Activated T-helper 17 cell treated with anti-CD3 and anti-CD28 coated beads, Interleukin-2, amount 50 U/mL, for 72 hours (primary cell): ENCODE data around the gene STX1A. TPM values are rescaled to one million over a fixed set of nuclear protein-coding genes. Genes with fewer than 3 reads are reported as not detected.
"Not testable (repeated sequence)": the region's sequence is repeated elsewhere in the genome, so short reads cannot be mapped to it uniquely, and the experiment has no call there.

Source experiments
- ATAC-seq: fragments of 150-1000 bp; cut with Tn5 transposase; replicated peaks from 2 replicates; pipeline ENCODE4 v1.10.0; 2021; ENCODE audit warnings: mild to moderate bottlenecking, moderate library complexity
- H3K27ac Mint-ChIP-seq: one replicate; pipeline ENCODE4 v1.8.0; 2022; ENCODE audit warnings: mixed read lengths
- H3K27me3 Mint-ChIP-seq: one replicate; pipeline ENCODE4 v1.8.0; 2022; ENCODE audit warnings: mixed read lengths
- H3K36me3 Mint-ChIP-seq: one replicate; pipeline ENCODE4 v1.8.0; 2022; ENCODE audit warnings: low read depth, mild to moderate bottlenecking, mixed read lengths
- H3K4me1 Mint-ChIP-seq: one replicate; pipeline ENCODE4 v1.8.0; 2022; ENCODE audit warnings: mixed read lengths
- H3K4me3 Mint-ChIP-seq: one replicate; pipeline ENCODE4 v1.8.0; 2022; ENCODE audit warnings: mild to moderate bottlenecking, mixed read lengths
- H3K9me3 Mint-ChIP-seq: one replicate; pipeline ENCODE4 v1.8.0; 2022; ENCODE audit warnings: mixed read lengths
- total RNA-seq, 2 donors: library from RNA; stranded (reverse); gene quantifications; one replicate each; pipeline ENCODE4 v1.2.3, GENCODE V29; 2022

STX1A gene
- total RNA-seq, 2 donors from 2014 or later = 16.8 to 40.9 TPM

GRCh38 chr7:73722785-73723184 is 3.3 kb upstream of the STX1A start:
- Mint-ChIP-seq H3K36me3 (no peaks in the 10 kb centered on the region), H3K9me3 (no peaks in the 10 kb centered on the region), H3K27me3 (peaks cover 3% of the 10 kb centered on the region), H3K27ac (no peak overlapping the region), H3K4me3 (no peak overlapping the region), H3K4me1 (peaks cover 5% of the 10 kb centered on the region)
- no peak for ATAC-seq

DNA sequence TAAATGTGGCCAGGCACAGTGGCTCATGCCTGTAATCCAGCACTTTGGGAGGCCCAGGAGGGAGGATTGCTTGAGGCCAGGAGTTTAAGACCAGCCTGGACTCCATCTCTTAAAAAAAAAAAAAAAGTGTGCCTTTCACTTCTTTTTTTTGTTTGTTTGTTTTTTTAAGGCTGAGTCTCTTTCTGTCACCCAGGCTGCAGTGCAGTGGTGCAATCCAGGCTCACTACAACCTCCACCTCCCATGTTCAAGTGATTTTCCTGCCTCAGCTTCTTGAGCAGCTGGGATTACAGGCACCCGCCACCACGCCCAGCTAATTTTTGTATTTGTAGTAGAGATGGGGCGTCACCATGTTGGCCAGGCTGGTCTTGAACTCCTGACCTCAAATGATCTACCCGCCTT is 2.7 kb upstream of the STX1A start:
- not testable (repeated sequence) for H3K27me3 Mint-ChIP-seq, H3K4me3 Mint-ChIP-seq, H3K27ac Mint-ChIP-seq, H3K9me3 Mint-ChIP-seq, H3K36me3 Mint-ChIP-seq, ATAC-seq, H3K4me1 Mint-ChIP-seq

- Mint-ChIP-seq H3K4me3 (peak overlapping the region; percentile 22), H3K4me1 (peaks cover 12% of the 10 kb centered on the region), H3K9me3 (no peaks in the 10 kb centered on the region), H3K36me3 (peaks cover 5% of the 10 kb centered on the region), H3K27me3 (peaks cover 3% of the 10 kb centered on the region), H3K27ac (no peak overlapping the region)
- no peak for ATAC-seq
These were observed 1.9 kb upstream of the STX1A start for GRCh38 chr7:73721377-73721817.

GRCh38 chr7:73720443-73720842 is 974 bp upstream of the STX1A start:
- not testable (repeated sequence) for ATAC-seq, H3K9me3 Mint-ChIP-seq, H3K27me3 Mint-ChIP-seq
- peaks cover 14% of the 10 kb centered on the region for H3K4me1 Mint-ChIP-seq
- H3K27ac Mint-ChIP-seq = peak overlapping the region; percentile 47
- H3K36me3 Mint-ChIP-seq = peaks cover 15% of the 10 kb centered on the region
- peak overlapping the region; percentile 78 for H3K4me3 Mint-ChIP-seq

GRCh38 chr7:73719806-73720169 is 319 bp upstream of the STX1A start:
- Mint-ChIP-seq H3K27me3 (peaks cover 2% of the 10 kb centered on the region), H3K4me1 (peaks cover 14% of the 10 kb centered on the region), H3K4me3 (peak overlapping the region; percentile 78), H3K36me3 (peaks cover 17% of the 10 kb centered on the region), H3K9me3 (no peaks in the 10 kb centered on the region), H3K27ac (peak overlapping the region; percentile 47)
- ATAC-seq = no peak

DNA sequence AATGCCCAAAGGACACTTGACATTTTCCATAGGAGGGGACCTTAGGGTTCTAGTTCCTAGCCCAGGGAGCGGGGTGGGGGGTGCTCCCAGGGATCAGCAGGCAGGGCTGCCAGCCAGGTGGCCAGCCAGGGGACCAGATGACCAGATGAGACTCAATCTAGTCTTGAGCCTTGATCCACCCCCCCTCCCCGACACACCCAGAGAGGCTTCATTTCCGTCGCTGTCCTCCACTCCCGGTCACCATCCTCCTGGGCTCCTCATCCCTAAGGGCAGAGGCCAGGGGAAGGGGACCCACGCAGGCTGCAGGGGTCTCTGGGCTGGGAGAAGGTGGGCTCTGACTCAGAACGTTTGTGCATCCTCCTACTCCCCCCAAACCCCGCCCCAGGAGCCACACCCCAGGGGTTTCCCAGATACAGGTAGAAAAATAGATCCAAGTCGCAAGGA is 1.0 kb downstream of the STX1A start:
- Mint-ChIP-seq H3K36me3 (peaks cover 17% of the 10 kb centered on the region), H3K9me3 (no peaks in the 10 kb centered on the region), H3K27me3 (no peaks in the 10 kb centered on the region), H3K27ac (peak overlapping the region; percentile 85), H3K4me3 (peak overlapping the region; percentile 79), H3K4me1 (peaks cover 14% of the 10 kb centered on the region)
- ATAC-seq = peak; percentile 5

- Mint-ChIP-seq H3K4me3 (peak overlapping the region; percentile 79), H3K4me1 (peaks cover 17% of the 10 kb centered on the region), H3K27ac (peak overlapping the region; percentile 85), H3K27me3 (no peaks in the 10 kb centered on the region), H3K9me3 (no peaks in the 10 kb centered on the region), H3K36me3 (peaks cover 20% of the 10 kb centered on the region)
- peak; percentile 86 for ATAC-seq
These were observed 1.5 kb downstream of the STX1A start for GRCh38 chr7:73717991-73718405.

DNA sequence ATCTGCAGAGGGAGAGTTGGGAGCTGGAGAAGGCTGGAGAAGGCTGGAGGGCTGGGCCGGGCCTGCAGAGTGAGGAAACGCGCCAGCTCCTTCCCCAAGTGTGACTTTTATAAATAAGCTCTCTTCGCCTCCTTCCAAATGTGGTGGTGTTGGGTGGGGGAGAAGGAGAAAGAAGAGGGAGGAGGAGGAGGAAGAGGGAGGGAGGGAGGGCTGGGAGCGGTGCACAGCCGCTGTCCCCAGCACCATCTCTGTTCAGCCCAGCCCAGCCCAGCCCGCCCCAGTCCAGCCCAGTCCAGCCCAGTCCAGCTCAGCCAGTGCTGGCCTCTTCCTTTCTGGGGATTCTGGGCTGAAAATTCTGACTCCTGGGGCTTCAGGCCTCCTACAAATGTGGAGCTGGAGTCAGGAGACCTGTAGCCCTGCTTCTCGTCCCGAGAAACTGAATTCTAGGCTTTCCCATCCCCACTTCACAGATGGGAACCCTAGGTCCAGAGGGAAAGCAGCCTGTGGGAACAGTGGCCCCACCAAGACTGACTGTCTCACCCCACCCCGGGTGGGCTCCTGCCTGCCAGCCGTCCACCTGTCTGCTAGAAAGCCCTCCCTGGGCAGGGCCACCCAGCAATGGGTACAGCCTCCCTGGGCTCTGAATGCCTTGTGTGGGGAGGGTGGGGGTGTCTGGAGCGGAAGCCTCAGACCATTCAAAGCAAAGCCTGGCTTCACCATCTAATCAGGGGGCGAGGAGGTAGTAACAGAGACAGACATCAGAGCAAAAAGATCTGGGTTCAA is 2.3 kb downstream of the STX1A start:
- ATAC-seq = no peak
- Mint-ChIP-seq H3K27ac (peak overlapping the region; percentile 85), H3K4me1 (peaks cover 24% of the 10 kb centered on the region)

GRCh38 chr7:73716318-73716890 is 3.1 kb downstream of the STX1A start:
- H3K27me3 Mint-ChIP-seq = no peaks in the 10 kb centered on the region
- peak overlapping the region; percentile 70 for H3K4me3 Mint-ChIP-seq
- H3K36me3 Mint-ChIP-seq = peaks cover 27% of the 10 kb centered on the region
- H3K27ac Mint-ChIP-seq = peak overlapping the region; percentile 79
- H3K9me3 Mint-ChIP-seq = no peaks in the 10 kb centered on the region
- ATAC-seq = no peak
- peaks cover 24% of the 10 kb centered on the region for H3K4me1 Mint-ChIP-seq

More for the DNA sequence above, 2.3 kb downstream of the STX1A start:
- H3K9me3 Mint-ChIP-seq = no peaks in the 10 kb centered on the region
- peaks cover 27% of the 10 kb centered on the region for H3K36me3 Mint-ChIP-seq
- H3K27me3 Mint-ChIP-seq = no peaks in the 10 kb centered on the region
- H3K4me3 Mint-ChIP-seq = peak overlapping the region; percentile 79

GRCh38 chr7:73715648-73716317 is 3.7 kb downstream of the STX1A start:
- ATAC-seq = peak; percentile 71
- no peaks in the 10 kb centered on the region for H3K9me3 Mint-ChIP-seq
- H3K4me1 Mint-ChIP-seq = peaks cover 24% of the 10 kb centered on the region
- H3K27me3 Mint-ChIP-seq = no peaks in the 10 kb centered on the region
- H3K27ac Mint-ChIP-seq = peak overlapping the region; percentile 79
- H3K36me3 Mint-ChIP-seq = peaks cover 27% of the 10 kb centered on the region
- peak overlapping the region; percentile 70 for H3K4me3 Mint-ChIP-seq

GRCh38 chr7:73713319-73713718 is 6.2 kb downstream of the STX1A start:
- Mint-ChIP-seq H3K36me3 (peaks cover 32% of the 10 kb centered on the region), H3K27ac (peak overlapping the region; percentile 58), H3K4me1 (peaks cover 24% of the 10 kb centered on the region)
- not testable (repeated sequence) for ATAC-seq, H3K9me3 Mint-ChIP-seq, H3K4me3 Mint-ChIP-seq, H3K27me3 Mint-ChIP-seq

DNA sequence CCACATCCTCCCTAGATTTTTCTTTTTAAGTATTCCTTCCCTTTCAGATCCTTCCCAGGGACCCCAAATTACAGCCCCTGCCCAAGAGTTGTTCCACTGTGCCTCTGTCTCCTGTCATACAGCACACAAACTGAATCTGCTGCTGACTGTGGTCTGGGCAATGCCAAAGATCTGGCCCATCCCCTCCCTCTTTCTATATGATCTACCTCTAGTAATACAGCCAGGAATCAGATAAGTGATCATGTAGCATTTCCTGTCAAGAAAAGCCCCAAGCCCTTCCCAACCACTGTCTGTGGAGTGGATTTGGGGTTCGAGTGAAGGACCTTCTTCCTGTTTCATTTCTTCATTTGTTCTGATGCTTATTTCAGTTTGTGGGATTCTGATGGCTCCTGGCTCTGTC is 6.7 kb downstream of the STX1A start:
- no peak for ATAC-seq
- Mint-ChIP-seq H3K27ac (peak overlapping the region; percentile 58), H3K4me1 (peaks cover 19% of the 10 kb centered on the region), H3K9me3 (no peaks in the 10 kb centered on the region), H3K27me3 (no peaks in the 10 kb centered on the region), H3K4me3 (no peak overlapping the region), H3K36me3 (peaks cover 33% of the 10 kb centered on the region)

GRCh38 chr7:73708961-73709549 is 10.4 kb downstream of the STX1A start:
- Mint-ChIP-seq H3K4me3 (no peak overlapping the region), H3K27me3 (no peaks in the 10 kb centered on the region), H3K9me3 (no peaks in the 10 kb centered on the region), H3K36me3 (peaks cover 36% of the 10 kb centered on the region), H3K4me1 (peaks cover 15% of the 10 kb centered on the region), H3K27ac (no peak overlapping the region)
- no peak for ATAC-seq

GRCh38 chr7:73707045-73707631 is 12.3 kb downstream of the STX1A start:
- Mint-ChIP-seq H3K4me1 (peaks cover 7% of the 10 kb centered on the region), H3K27me3 (no peaks in the 10 kb centered on the region), H3K4me3 (no peak overlapping the region), H3K27ac (peak overlapping the region; percentile 29), H3K9me3 (no peaks in the 10 kb centered on the region), H3K36me3 (peaks cover 29% of the 10 kb centered on the region)
- no peak for ATAC-seq
